Lung (tissue), 12 donors: ENCODE results near the gene EIF5AL1. TPM values are rescaled to one million over a fixed set of nuclear protein-coding genes. Genes with fewer than 3 reads are reported as not detected.

Experiments used
- ATAC-seq: fragments of 200-7000 bp; cut with Tn5 transposase; one replicate; pipeline ENCODE4 v1.9.1; 2020; ENCODE audit warnings: moderate number of reproducible peaks; ENCODE audit not compliant: insufficient read depth, low FRiP score
- DNase-seq, 3 donors: peaks; one replicate each; pipeline ENCODE4 v3.0.0-alpha.2; 2013 to 2017
- H3K27ac ChIP-seq, 2 donors: one replicate each; pipeline ENCODE4 v1.5.1; 2013; ENCODE audit warnings: mild to moderate bottlenecking in 2 of 2, moderate library complexity in 2 of 2, control low read depth in 1 of 2, inconsistent platforms in 1 of 2, low read depth in 1 of 2, low read length in 1 of 2
- H3K27me3 ChIP-seq, 3 donors: one replicate each; pipeline ENCODE4 v1.5.1; 2013; ENCODE audit warnings: low read length in 2 of 3; ENCODE audit not compliant: control insufficient read depth in 3 of 3, insufficient read depth in 3 of 3
- H3K36me3 ChIP-seq, 4 donors: one replicate each; pipeline ENCODE4 v1.5.1; 2013; ENCODE audit warnings: low read length in 4 of 4, mild to moderate bottlenecking in 1 of 4, moderate library complexity in 1 of 4; ENCODE audit not compliant: control insufficient read depth in 4 of 4, insufficient read depth in 4 of 4
- H3K4me1 ChIP-seq, 5 donors: one replicate each; pipeline ENCODE4 v1.5.1; 2013; ENCODE audit warnings: low read length in 5 of 5, mild to moderate bottlenecking in 2 of 5, moderate library complexity in 1 of 5; ENCODE audit not compliant: control insufficient read depth in 5 of 5, insufficient read depth in 5 of 5
- H3K4me3 ChIP-seq: one replicate; pipeline ENCODE4 v1.5.1; 2013; ENCODE audit warnings: mild to moderate bottlenecking, control low read depth, moderate library complexity
- H3K9ac ChIP-seq, 2 donors: one replicate each; pipeline ENCODE4 v1.5.1; 2013; ENCODE audit warnings: low read length in 2 of 2, control low read depth in 1 of 2; ENCODE audit not compliant: insufficient read depth in 1 of 2
- H3K9me3 ChIP-seq, 4 donors: one replicate each; pipeline ENCODE4 v1.5.1; 2013; ENCODE audit warnings: low read length in 3 of 4, mild to moderate bottlenecking in 1 of 4, moderate library complexity in 1 of 4; ENCODE audit not compliant: control insufficient read depth in 4 of 4, insufficient read depth in 3 of 4
- WGBS, 2 donors: extraction: QIAGEN DNeasy Blood & Tissue Kit; methylation state at CpG; one replicate each; pipeline ENCODE4 v1.1.7; 2013; 5-methylcytosine and 5-hydroxymethylcytosine counted together
- polyA plus RNA-seq, 2 donors: library from polyadenylated mRNA; stranded (reverse); fragments of 200-250 nt; gene quantifications; one replicate each; pipeline ENCODE4 v1.2.1, GENCODE V29; 2013
- total RNA-seq, 2 donors: library from RNA; depleted of rRNA in 1 of 2; stranded (reverse); fragments of >200 nt in 1 of 2; gene quantifications; one replicate each; pipeline ENCODE4 v1.2.1, GENCODE V29; 2014 to 2021
- TF ChIP-seq, protein P1 (sequence below): IDR thresholded peaks from 2 replicates; pipeline ENCODE4 v1.5.1; 2012; ENCODE audit warnings: mild to moderate bottlenecking; ENCODE audit errors: control extremely low read depth, extremely low read depth
- donor health status: control.
- donor health status: control.
- donor health status: Bipolar disorder and iron deficiency.
- donor health status: healthy.
- donor health status: DM: yes; HTN: yes; CAD: no.

The EIF5AL1 gene
- total and polyA plus RNA-seq, 4 donors = 0.14 to 0.88 (median 0.69) TPM

DNA sequence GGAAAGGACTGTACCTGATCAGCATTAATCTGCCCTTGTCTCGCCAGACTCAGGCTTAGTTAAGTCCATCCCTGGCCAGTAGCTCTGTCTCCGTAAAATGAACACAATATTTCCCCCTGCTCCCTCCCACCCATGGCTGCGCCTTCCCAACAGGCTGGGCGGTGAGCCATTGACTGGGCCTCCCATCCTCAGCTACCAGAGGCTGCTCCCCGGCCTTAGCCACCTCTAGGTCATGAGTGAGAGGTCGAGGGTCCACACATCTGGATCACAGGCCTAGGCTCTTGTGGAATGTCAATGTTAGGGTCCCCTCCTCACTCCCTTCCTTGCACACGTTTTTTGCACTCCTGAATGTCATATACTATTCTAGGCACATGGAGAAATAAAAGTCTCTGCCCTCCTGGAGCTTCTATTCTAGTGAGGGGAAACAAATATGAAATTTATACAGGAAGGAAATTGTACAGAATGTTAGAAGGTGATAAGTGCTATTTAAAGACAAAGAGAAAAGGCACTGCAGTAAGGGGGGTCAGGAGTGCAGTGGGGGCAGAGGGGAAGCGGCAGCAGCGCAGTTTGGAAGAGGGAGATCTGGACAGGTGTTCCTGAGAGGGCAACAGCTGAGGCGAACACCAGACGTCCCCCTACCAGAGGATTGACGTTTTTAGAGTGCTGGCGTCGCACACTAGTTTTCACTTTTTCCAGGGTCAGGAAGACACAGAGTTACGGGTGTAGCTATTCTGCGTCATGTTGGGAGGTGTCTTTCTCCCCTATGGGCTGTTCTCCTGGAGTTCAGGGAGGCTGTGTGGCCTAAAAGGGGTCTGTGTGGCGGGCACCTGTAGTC, 17.2 kb upstream of the EIF5AL1 start:
- peaks cover 0 to 2% (median 0%) of the 10 kb centered on the region in 3 donors for H3K27me3 ChIP-seq
- no peak for DNase-seq
- no peak for ATAC-seq
- H3K4me1 ChIP-seq = peaks cover 0 to 12% (median 7%) of the 10 kb centered on the region in 5 donors
- WGBS, 2 donors = 64 to 74% methylated on average over 17 of the region's 17 CpGs
- H3K4me3 ChIP-seq = no peak overlapping the region
- H3K9ac ChIP-seq = no peak overlapping the region
- H3K36me3 ChIP-seq = no peaks in the 10 kb centered on the region
- H3K9me3 ChIP-seq = no peaks in the 10 kb centered on the region
- TF ChIP-seq, protein P1, sequence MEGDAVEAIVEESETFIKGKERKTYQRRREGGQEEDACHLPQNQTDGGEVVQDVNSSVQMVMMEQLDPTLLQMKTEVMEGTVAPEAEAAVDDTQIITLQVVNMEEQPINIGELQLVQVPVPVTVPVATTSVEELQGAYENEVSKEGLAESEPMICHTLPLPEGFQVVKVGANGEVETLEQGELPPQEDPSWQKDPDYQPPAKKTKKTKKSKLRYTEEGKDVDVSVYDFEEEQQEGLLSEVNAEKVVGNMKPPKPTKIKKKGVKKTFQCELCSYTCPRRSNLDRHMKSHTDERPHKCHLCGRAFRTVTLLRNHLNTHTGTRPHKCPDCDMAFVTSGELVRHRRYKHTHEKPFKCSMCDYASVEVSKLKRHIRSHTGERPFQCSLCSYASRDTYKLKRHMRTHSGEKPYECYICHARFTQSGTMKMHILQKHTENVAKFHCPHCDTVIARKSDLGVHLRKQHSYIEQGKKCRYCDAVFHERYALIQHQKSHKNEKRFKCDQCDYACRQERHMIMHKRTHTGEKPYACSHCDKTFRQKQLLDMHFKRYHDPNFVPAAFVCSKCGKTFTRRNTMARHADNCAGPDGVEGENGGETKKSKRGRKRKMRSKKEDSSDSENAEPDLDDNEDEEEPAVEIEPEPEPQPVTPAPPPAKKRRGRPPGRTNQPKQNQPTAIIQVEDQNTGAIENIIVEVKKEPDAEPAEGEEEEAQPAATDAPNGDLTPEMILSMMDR = no peak
- H3K27ac ChIP-seq = no peak overlapping the region

- ATAC-seq (no peak), DNase-seq (no peak)
- no peak overlapping the region for H3K27ac ChIP-seq
- WGBS, 2 donors = 86 to 92% methylated on average over 6 of the region's 6 CpGs
- peaks cover 0 to 2% (median 0%) of the 10 kb centered on the region in 3 donors for H3K27me3 ChIP-seq
- no peak overlapping the region for H3K9ac ChIP-seq
- no peaks in the 10 kb centered on the region for H3K9me3 ChIP-seq
- TF ChIP-seq, protein P1 = no peak
- H3K36me3 ChIP-seq = no peaks in the 10 kb centered on the region
- H3K4me3 ChIP-seq = no peak overlapping the region
- peaks cover 0 to 5% (median 2%) of the 10 kb centered on the region in 5 donors for H3K4me1 ChIP-seq
These were observed 16.5 kb upstream of the EIF5AL1 start for GRCh38 chr10:79495791-79496190.

- WGBS, 2 donors = 66 to 70% methylated on average over 4 of the region's 4 CpGs
- no peak overlapping the region for H3K27ac ChIP-seq
- no peak overlapping the region for H3K9ac ChIP-seq
- ATAC-seq = no peak
- TF ChIP-seq, protein P1 = no peak
- DNase-seq = no peak
- H3K4me1 ChIP-seq = no peaks in the 10 kb centered on the region
- H3K36me3 ChIP-seq = no peaks in the 10 kb centered on the region
- no peaks in the 10 kb centered on the region for H3K9me3 ChIP-seq
- H3K27me3 ChIP-seq = peaks cover 0 to 2% (median 0%) of the 10 kb centered on the region in 3 donors
- no peak overlapping the region for H3K4me3 ChIP-seq
These were observed 15.4 kb upstream of the EIF5AL1 start for GRCh38 chr10:79496896-79497295.
